ENCODE measurements around the gene SVOPL. TPM values are rescaled to one million over a fixed set of nuclear protein-coding genes. Genes with fewer than 3 reads are reported as not detected.

The SVOPL gene
- total RNA-seq, 1 experiment from 2014 or later, result 0.78 TPM

GRCh38 chr7:138661069-138661635, 40.0 kb downstream of the SVOPL start:
- Mint-ChIP-seq H3K27me3 (ENCODE audit: unreplicated experiment) (no peaks in the 10 kb centered on the region), H3K36me3 (ENCODE audit: insufficient read depth, unreplicated experiment) (peaks cover 19% of the 10 kb centered on the region), H3K27ac (ENCODE audit: unreplicated experiment) (no peak overlapping the region), H3K9me3 (ENCODE audit: low read depth, unreplicated experiment) (no peaks in the 10 kb centered on the region), H3K4me3 (ENCODE audit: low read depth, unreplicated experiment) (no peak overlapping the region), H3K4me1 (ENCODE audit: low read depth, unreplicated experiment) (peaks cover 17% of the 10 kb centered on the region)
- CTCF ChIA-PET, result no interaction called here
- intact Hi-C loops (cut with micrococcal nuclease; ENCODE audit: unreplicated experiment), result loop anchor here (10.0 kb wide), 2 partner anchors 96 to 204 kb away; no protein-coding TSS in a partner anchor
- no TSS peak for BruUV-seq (replicated peaks)
- no peak for DNase-seq
- TF ChIP-seq, protein P1, sequence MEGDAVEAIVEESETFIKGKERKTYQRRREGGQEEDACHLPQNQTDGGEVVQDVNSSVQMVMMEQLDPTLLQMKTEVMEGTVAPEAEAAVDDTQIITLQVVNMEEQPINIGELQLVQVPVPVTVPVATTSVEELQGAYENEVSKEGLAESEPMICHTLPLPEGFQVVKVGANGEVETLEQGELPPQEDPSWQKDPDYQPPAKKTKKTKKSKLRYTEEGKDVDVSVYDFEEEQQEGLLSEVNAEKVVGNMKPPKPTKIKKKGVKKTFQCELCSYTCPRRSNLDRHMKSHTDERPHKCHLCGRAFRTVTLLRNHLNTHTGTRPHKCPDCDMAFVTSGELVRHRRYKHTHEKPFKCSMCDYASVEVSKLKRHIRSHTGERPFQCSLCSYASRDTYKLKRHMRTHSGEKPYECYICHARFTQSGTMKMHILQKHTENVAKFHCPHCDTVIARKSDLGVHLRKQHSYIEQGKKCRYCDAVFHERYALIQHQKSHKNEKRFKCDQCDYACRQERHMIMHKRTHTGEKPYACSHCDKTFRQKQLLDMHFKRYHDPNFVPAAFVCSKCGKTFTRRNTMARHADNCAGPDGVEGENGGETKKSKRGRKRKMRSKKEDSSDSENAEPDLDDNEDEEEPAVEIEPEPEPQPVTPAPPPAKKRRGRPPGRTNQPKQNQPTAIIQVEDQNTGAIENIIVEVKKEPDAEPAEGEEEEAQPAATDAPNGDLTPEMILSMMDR (IDR thresholded peaks at IDR 0.05; ENCODE audit: unreplicated experiment), result no peak

DNA sequence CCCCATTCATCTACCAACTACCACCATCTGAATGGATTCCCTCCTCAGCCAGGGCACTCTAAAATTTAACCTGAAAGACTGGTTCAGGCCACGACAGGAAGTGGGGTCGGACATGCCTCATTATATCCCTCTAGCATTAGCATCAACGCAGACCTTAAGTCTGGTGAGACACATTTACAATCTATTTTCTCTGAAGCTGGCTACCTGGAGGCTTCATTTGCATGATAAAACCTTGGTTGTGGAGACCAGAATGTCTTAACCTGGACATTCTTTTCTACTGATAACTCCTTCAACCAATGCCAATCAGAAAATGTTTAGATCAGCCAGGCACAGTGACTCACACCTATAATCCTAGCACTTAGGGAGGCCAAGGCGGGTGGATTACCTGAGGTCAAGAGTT, 42.3 kb downstream of the SVOPL start:
- intact Hi-C loops (cut with micrococcal nuclease; ENCODE audit: unreplicated experiment), result no loop called here
- no peaks in the 10 kb centered on the region for H3K27me3 Mint-ChIP-seq (ENCODE audit: unreplicated experiment)
- H3K27ac Mint-ChIP-seq (ENCODE audit: unreplicated experiment), result no peak overlapping the region
- no peak for DNase-seq
- no TSS peak for BruUV-seq (replicated peaks)
- H3K4me1 Mint-ChIP-seq (ENCODE audit: low read depth, unreplicated experiment), result peaks cover 16% of the 10 kb centered on the region
- TF ChIP-seq, protein P1 (IDR thresholded peaks at IDR 0.05; ENCODE audit: unreplicated experiment), result no peak
- H3K36me3 Mint-ChIP-seq (ENCODE audit: insufficient read depth, unreplicated experiment), result peaks cover 6% of the 10 kb centered on the region
- H3K9me3 Mint-ChIP-seq (ENCODE audit: low read depth, unreplicated experiment), result no peaks in the 10 kb centered on the region
- CTCF ChIA-PET, result interaction anchor here (0.9 kb wide), 1 partner anchor 15 kb away, joined by 5 read pairs; no protein-coding TSS in a partner anchor
- H3K4me3 Mint-ChIP-seq (ENCODE audit: low read depth, unreplicated experiment), result no peak overlapping the region

DNA sequence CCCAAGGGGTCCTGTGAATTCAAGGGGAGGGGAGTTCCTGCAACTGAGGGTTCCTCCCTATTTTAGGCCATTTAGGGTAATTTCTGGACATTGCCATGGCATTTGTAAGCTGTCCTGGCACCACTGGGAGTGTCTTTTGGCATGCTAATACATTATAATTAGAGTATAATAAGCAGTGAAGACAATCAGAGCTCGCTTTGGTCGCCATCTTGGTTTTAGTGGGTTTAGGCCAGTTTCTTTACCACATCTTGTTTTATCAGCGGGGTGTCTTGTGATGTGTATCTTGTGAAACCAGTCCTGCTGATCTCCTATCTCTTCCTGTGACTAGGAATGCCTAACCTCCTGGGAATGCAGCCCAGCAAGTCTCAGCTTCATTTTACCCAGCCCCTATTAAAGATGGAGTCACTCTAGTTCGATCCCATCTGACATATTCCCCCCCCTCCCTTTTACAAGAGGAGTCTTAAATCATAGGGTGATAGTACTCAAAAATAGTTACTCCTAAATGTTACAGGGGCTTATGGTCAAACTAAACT, 43.2 kb downstream of the SVOPL start:
- no peak overlapping the region for H3K27ac Mint-ChIP-seq (ENCODE audit: unreplicated experiment)
- no peaks in the 10 kb centered on the region for H3K36me3 Mint-ChIP-seq (ENCODE audit: insufficient read depth, unreplicated experiment)
- CTCF ChIA-PET, result interaction anchor here (0.6 to 0.9 kb wide), 2 partner anchors 14 to 65 kb away, joined by 3 to 5 read pairs; no protein-coding TSS in a partner anchor
- peaks cover 9% of the 10 kb centered on the region for H3K4me1 Mint-ChIP-seq (ENCODE audit: low read depth, unreplicated experiment)
- no TSS peak for BruUV-seq (replicated peaks)
- DNase-seq, result no peak
- H3K4me3 Mint-ChIP-seq (ENCODE audit: low read depth, unreplicated experiment), result no peak overlapping the region
- intact Hi-C loops (cut with micrococcal nuclease; ENCODE audit: unreplicated experiment), result no loop called here
- TF ChIP-seq, protein P1 (IDR thresholded peaks at IDR 0.05; ENCODE audit: unreplicated experiment), result no peak
- no peaks in the 10 kb centered on the region for H3K9me3 Mint-ChIP-seq (ENCODE audit: low read depth, unreplicated experiment)
- H3K27me3 Mint-ChIP-seq (ENCODE audit: unreplicated experiment), result no peaks in the 10 kb centered on the region

DNA sequence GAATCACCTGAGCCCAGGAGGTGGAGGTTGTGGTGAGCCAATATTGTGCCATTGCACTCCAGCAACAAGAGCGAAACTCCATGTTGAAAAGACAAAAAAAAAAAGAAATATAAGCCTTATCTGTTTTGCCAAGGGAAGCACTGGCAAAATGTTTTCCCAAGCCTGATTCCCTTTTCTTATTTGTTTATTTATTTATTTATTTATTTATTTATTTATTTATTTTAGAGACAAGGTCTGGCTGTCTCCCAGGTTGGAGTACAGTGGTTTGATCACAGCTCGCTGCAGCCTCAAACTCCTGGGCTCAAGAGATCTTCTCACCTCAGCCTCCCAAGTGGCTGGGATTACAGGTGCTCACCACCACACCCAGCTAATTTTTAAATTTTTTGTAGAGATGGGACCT, 44.2 kb downstream of the SVOPL start:
- no peaks in the 10 kb centered on the region for H3K36me3 Mint-ChIP-seq (ENCODE audit: insufficient read depth, unreplicated experiment)
- CTCF ChIA-PET, result no interaction called here
- H3K9me3 Mint-ChIP-seq (ENCODE audit: low read depth, unreplicated experiment), result no peaks in the 10 kb centered on the region
- no peak overlapping the region for H3K27ac Mint-ChIP-seq (ENCODE audit: unreplicated experiment)
- intact Hi-C loops (cut with micrococcal nuclease; ENCODE audit: unreplicated experiment), result no loop called here
- BruUV-seq (replicated peaks), result no TSS peak
- H3K4me3 Mint-ChIP-seq (ENCODE audit: low read depth, unreplicated experiment), result no peak overlapping the region
- no peaks in the 10 kb centered on the region for H3K27me3 Mint-ChIP-seq (ENCODE audit: unreplicated experiment)
- no peak for DNase-seq
- TF ChIP-seq, protein P1 (IDR thresholded peaks at IDR 0.05; ENCODE audit: unreplicated experiment), result no peak
- H3K4me1 Mint-ChIP-seq (ENCODE audit: low read depth, unreplicated experiment), result peaks cover 9% of the 10 kb centered on the region

All from Calu3 (cell line).